Activated CD8-positive, alpha-beta T cell treated with anti-CD3 and anti-CD28 coated beads for 36 hours (primary cell): ENCODE data around the gene BANP. TPM values are rescaled to one million over a fixed set of nuclear protein-coding genes. Genes with fewer than 3 reads are reported as not detected.
"Not testable (repeated sequence)": the region's sequence is repeated elsewhere in the genome, so short reads cannot be mapped to it uniquely, and the experiment has no call there.

Experiments
- ATAC-seq: fragments of 200-7000 bp; cut with Tn5 transposase; one replicate; pipeline ENCODE4 v1.10.0; 2021; ENCODE audit warnings: mild to moderate bottlenecking, moderate library complexity
- CTCF ChIA-PET: fragments of 350-600 bp; sonication (Branson Sonifier 250); formaldehyde crosslinking; loops from one replicate; lab custom pipeline; 2021; ENCODE audit warnings: antibody characterized with exemption; lab: Charles Lee
- POLR2A ChIA-PET: fragments of 350-600 bp; sonication (Branson Sonifier 250); formaldehyde crosslinking; loops from one replicate; lab custom pipeline; 2021; ENCODE audit warnings: antibody characterized with exemption; lab: Charles Lee
- DNase-seq: peaks from one replicate; pipeline ENCODE4 v3.0.0-alpha.2; 2020
- H3K27ac Mint-ChIP-seq: one replicate; pipeline ENCODE4 v1.8.0; 2021; ENCODE audit warnings: mild to moderate bottlenecking, mixed read lengths
- H3K27me3 Mint-ChIP-seq: one replicate; pipeline ENCODE4 v1.8.0; 2021; ENCODE audit warnings: mixed read lengths
- H3K36me3 Mint-ChIP-seq: one replicate; pipeline ENCODE4 v1.8.0; 2021; ENCODE audit warnings: low read depth, mixed read lengths
- H3K4me1 Mint-ChIP-seq: one replicate; pipeline ENCODE4 v1.8.0; 2021; ENCODE audit warnings: low read depth, mixed read lengths
- H3K4me3 Mint-ChIP-seq: one replicate; pipeline ENCODE4 v1.8.0; 2021; ENCODE audit warnings: mild to moderate bottlenecking, moderate library complexity, mixed read lengths
- H3K9me3 Mint-ChIP-seq: one replicate; pipeline ENCODE4 v1.8.0; 2021; ENCODE audit warnings: mixed read lengths
- CTCF ChIP-seq: fragments of 200-600 bp; IDR thresholded peaks from one replicate; pipeline ENCODE4 v1.8.0; 2022; ENCODE audit warnings: antibody characterized with exemption, mild to moderate bottlenecking
- intact Hi-C: fragments of 100-400 bp; cut with micrococcal nuclease; formaldehyde crosslinking; loops from one replicate; pipeline ENCODE4 v1.10.0; 2022
- total RNA-seq, 2 experiments: library from RNA; stranded (reverse); gene quantifications; one replicate each; pipeline ENCODE4 v1.2.3, GENCODE V29; 2021

BANP gene
- total RNA-seq, 2 experiments from 2014 or later, result 32.1 to 36.1 TPM

- TF ChIP-seq CTCF, result no peak
- ATAC-seq (no peak), DNase-seq (no peak)
- H3K4me1 Mint-ChIP-seq, result peaks cover 8% of the 10 kb centered on the region
- no peaks in the 10 kb centered on the region for H3K36me3 Mint-ChIP-seq
- no peaks in the 10 kb centered on the region for H3K9me3 Mint-ChIP-seq
- ChIA-PET CTCF (no interaction called here), POLR2A (no interaction called here)
- intact Hi-C loops, result no loop called here
- H3K27ac Mint-ChIP-seq, result no peak overlapping the region
- no peak overlapping the region for H3K4me3 Mint-ChIP-seq
- peaks cover 1% of the 10 kb centered on the region for H3K27me3 Mint-ChIP-seq
Measured at GRCh38 chr16:88113545-88114045, 162.4 kb downstream of the BANP start.

- intact Hi-C loops, DNase-seq, H3K27ac Mint-ChIP-seq, H3K36me3 Mint-ChIP-seq, H3K9me3 Mint-ChIP-seq, ATAC-seq, H3K4me3 Mint-ChIP-seq, H3K27me3 Mint-ChIP-seq, POLR2A ChIA-PET, H3K4me1 Mint-ChIP-seq, CTCF ChIA-PET: not testable (repeated sequence)
Measured at GRCh38 chr16:88114541-88115228, 163.5 kb downstream of the BANP start.

GRCh38 chr16:88116121-88116520 lies 164.9 kb downstream of the BANP start:
- no peak for TF ChIP-seq CTCF
- Mint-ChIP-seq H3K36me3 (no peaks in the 10 kb centered on the region), H3K4me3 (no peak overlapping the region), H3K9me3 (no peaks in the 10 kb centered on the region), H3K27me3 (peaks cover 1% of the 10 kb centered on the region), H3K27ac (no peak overlapping the region), H3K4me1 (peaks cover 6% of the 10 kb centered on the region)
- ChIA-PET POLR2A (no interaction called here), CTCF (no interaction called here)
- ATAC-seq, result no peak
- intact Hi-C loops, result no loop called here
- no peak for DNase-seq

GRCh38 chr16:88117476-88117868 lies 166.2 kb downstream of the BANP start:
- no peak for TF ChIP-seq CTCF
- Mint-ChIP-seq H3K27me3 (no peaks in the 10 kb centered on the region), H3K36me3 (no peaks in the 10 kb centered on the region), H3K4me1 (no peaks in the 10 kb centered on the region), H3K27ac (no peak overlapping the region), H3K4me3 (no peak overlapping the region), H3K9me3 (no peaks in the 10 kb centered on the region)
- CTCF ChIA-PET, result no interaction called here
- POLR2A ChIA-PET, result no interaction called here
- intact Hi-C loops, result no loop called here
- no peak for DNase-seq
- ATAC-seq, result no peak

- DNase-seq (no peak), ATAC-seq (no peak)
- Mint-ChIP-seq H3K27me3 (no peaks in the 10 kb centered on the region), H3K36me3 (no peaks in the 10 kb centered on the region), H3K4me3 (no peak overlapping the region), H3K4me1 (no peaks in the 10 kb centered on the region), H3K9me3 (no peaks in the 10 kb centered on the region), H3K27ac (no peak overlapping the region)
- CTCF ChIA-PET, result no interaction called here
- TF ChIP-seq CTCF, result no peak
- intact Hi-C loops, result no loop called here
- POLR2A ChIA-PET, result no interaction called here
Measured at GRCh38 chr16:88118376-88118775, 167.1 kb downstream of the BANP start.

GRCh38 chr16:88118852-88119741 lies 167.9 kb downstream of the BANP start:
- intact Hi-C loops, H3K9me3 Mint-ChIP-seq, H3K4me3 Mint-ChIP-seq, POLR2A ChIA-PET, ATAC-seq, DNase-seq, H3K27ac Mint-ChIP-seq, CTCF ChIA-PET, H3K36me3 Mint-ChIP-seq, H3K4me1 Mint-ChIP-seq, H3K27me3 Mint-ChIP-seq: not testable (repeated sequence)

GRCh38 chr16:88119881-88120751 lies 168.9 kb downstream of the BANP start:
- DNase-seq, H3K4me1 Mint-ChIP-seq, POLR2A ChIA-PET, H3K27me3 Mint-ChIP-seq, intact Hi-C loops, CTCF ChIA-PET, H3K9me3 Mint-ChIP-seq, H3K27ac Mint-ChIP-seq, ATAC-seq, H3K4me3 Mint-ChIP-seq, H3K36me3 Mint-ChIP-seq: not testable (repeated sequence)
